Measurements from ENCODE around the gene C5orf34.

GRCh38 chr5:43553381-43553780 lies 38.4 kb upstream of the C5orf34 start:
- no peak for TF ChIP-seq TAF1 (IDR thresholded peaks at IDR 0.05; ENCODE audit: low read depth)
- no peak for TF ChIP-seq CTCF (IDR thresholded peaks at IDR 0.05; ENCODE audit: poor library complexity, severe bottlenecking)
- TF ChIP-seq POLR2AphosphoS5 (IDR thresholded peaks at IDR 0.05), result no peak

Measured in neural cell (in vitro differentiated cells).